HFFc6 (cell line): ENCODE data around the gene CD2BP2. TPM values are rescaled to one million over a fixed set of nuclear protein-coding genes. Genes with fewer than 3 reads are reported as not detected.

Experiments
- DNase-seq: peaks from one replicate; pipeline ENCODE4 v3.0.0-alpha.2; 2018
- H3K27ac Mint-ChIP-seq: 2 replicates; pipeline ENCODE4 v1.8.0; 2020; ENCODE audit warnings: mild to moderate bottlenecking, mixed read lengths
- H3K27me3 Mint-ChIP-seq: 2 replicates; pipeline ENCODE4 v1.8.0; 2021; ENCODE audit warnings: mild to moderate bottlenecking, moderate library complexity, mixed read lengths; ENCODE audit not compliant: insufficient read depth
- H3K36me3 Mint-ChIP-seq: 2 replicates; pipeline ENCODE4 v1.8.0; 2021; ENCODE audit warnings: low read depth, mixed read lengths
- H3K4me1 Mint-ChIP-seq: 2 replicates; pipeline ENCODE4 v1.8.0; 2020; ENCODE audit warnings: low read depth, mixed read lengths
- H3K4me3 Mint-ChIP-seq: 2 replicates; pipeline ENCODE4 v1.8.0; 2020; ENCODE audit warnings: mild to moderate bottlenecking, moderate library complexity, mixed read lengths
- H3K9me3 Mint-ChIP-seq: 2 replicates; pipeline ENCODE4 v1.8.0; 2020; ENCODE audit warnings: mild to moderate bottlenecking, mixed read lengths
- total RNA-seq, 6 experiments: library from RNA; stranded (reverse); fragmentation: NEBNext Ultra II Directional; extraction: Animal tissue kit (Norgen Biotek cat#: 25700); gene quantifications; 2 replicates in 1 of 6; 3 replicates in 5 of 6; pipeline ENCODE4 v1.2.3, GENCODE V29; 2021
- TF ChIP-seq, protein P1 (sequence below): fragments of 200-600 bp; sonication (generic); IDR thresholded peaks from 2 replicates; pipeline ENCODE4 v1.5.0; 2021; ENCODE audit warnings: antibody characterized with exemption, mild to moderate bottlenecking

CD2BP2 gene
- total RNA-seq, 6 experiments from 2014 or later, result 76.2 to 91.0 (median 80.4) TPM

DNA sequence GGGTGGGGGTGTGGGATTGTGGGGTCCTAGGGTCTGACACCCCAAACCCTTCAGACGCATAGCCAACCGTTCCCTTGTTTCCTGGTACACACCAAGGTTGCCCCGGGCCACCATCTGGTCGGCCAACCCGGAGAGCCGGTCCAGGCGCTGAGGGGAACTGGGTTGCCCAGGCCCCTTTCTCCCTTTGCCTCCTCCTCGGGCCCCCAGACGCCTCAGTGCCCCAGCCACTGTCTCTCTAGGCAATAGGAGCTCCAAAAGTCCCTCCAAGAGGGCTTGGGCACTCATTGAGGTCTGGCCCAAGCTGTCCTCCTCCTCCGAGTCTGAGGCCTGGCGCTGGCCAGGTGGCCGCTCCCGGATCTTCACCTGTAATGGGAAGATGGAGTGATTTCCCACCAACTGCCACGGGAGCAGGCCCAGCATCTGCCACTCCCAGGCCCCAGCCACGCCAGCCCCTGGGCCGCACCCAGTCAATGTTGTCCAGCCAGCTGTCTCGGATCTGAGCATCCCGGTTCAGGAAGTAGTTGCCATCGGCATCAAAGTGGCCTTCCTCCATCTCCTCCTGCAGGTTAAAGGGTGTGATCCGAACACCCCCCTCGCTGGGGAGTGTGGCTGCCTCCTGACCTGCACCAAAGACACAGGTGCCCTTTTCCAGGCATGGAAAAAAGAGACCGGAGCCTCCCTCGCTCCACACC is 1.5 kb downstream of the CD2BP2 start:
- Mint-ChIP-seq H3K4me3 (peak overlapping the region; percentile 99), H3K36me3 (peaks cover 34% of the 10 kb centered on the region), H3K27ac (peak overlapping the region; percentile 97; the same call in 1 of the 2 replicates), H3K9me3 (no peaks in the 10 kb centered on the region), H3K4me1 (peaks cover 51% of the 10 kb centered on the region), H3K27me3 (peaks cover 8% of the 10 kb centered on the region)
- DNase-seq, result no peak
- TF ChIP-seq, protein P1, sequence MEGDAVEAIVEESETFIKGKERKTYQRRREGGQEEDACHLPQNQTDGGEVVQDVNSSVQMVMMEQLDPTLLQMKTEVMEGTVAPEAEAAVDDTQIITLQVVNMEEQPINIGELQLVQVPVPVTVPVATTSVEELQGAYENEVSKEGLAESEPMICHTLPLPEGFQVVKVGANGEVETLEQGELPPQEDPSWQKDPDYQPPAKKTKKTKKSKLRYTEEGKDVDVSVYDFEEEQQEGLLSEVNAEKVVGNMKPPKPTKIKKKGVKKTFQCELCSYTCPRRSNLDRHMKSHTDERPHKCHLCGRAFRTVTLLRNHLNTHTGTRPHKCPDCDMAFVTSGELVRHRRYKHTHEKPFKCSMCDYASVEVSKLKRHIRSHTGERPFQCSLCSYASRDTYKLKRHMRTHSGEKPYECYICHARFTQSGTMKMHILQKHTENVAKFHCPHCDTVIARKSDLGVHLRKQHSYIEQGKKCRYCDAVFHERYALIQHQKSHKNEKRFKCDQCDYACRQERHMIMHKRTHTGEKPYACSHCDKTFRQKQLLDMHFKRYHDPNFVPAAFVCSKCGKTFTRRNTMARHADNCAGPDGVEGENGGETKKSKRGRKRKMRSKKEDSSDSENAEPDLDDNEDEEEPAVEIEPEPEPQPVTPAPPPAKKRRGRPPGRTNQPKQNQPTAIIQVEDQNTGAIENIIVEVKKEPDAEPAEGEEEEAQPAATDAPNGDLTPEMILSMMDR, result no peak

DNA sequence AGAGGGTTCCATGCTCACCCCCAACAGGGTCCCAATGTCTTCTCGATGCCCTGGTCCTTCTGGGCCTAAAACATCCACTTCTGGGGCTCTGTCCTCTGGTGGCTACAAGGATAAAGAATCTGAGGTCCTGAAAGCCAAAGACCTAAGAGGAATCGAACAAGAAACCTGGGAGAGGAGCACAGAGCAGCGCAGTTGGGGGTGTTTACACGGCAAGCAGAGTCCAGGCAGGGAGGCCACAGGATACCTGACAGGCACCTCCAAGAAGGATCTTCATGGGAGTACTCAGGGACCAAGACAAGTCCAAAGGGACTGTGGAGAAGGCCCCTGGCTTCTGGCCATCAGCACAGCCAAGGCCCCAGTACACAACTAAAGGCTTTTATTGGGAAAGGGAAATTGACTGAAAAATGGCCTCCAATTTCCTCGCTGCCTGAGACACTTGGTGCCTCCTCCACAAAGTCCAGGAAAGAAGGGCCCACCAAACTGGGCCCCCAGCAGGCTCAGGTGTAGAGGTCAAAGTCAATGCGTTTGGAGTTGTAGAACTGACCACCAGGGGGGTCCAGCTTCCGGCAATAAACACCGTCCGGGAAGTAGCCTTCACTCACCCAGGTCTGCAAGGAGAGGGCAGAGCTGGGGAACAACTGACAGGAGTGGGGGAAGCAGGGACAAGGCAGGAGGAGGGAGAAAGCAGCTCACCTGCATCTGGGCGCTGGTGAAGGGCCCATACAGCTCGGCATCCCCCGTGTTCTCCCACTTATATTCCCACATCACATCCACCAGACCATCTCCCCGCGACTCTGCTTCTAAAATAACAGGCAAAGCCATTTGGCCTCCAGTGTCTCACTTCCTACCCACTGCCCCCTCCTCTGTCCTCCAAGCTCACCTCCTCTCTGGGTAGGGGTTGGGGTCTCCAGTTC is 2.4 kb downstream of the CD2BP2 start:
- H3K27ac Mint-ChIP-seq, result peak overlapping the region; percentile 91

DNA sequence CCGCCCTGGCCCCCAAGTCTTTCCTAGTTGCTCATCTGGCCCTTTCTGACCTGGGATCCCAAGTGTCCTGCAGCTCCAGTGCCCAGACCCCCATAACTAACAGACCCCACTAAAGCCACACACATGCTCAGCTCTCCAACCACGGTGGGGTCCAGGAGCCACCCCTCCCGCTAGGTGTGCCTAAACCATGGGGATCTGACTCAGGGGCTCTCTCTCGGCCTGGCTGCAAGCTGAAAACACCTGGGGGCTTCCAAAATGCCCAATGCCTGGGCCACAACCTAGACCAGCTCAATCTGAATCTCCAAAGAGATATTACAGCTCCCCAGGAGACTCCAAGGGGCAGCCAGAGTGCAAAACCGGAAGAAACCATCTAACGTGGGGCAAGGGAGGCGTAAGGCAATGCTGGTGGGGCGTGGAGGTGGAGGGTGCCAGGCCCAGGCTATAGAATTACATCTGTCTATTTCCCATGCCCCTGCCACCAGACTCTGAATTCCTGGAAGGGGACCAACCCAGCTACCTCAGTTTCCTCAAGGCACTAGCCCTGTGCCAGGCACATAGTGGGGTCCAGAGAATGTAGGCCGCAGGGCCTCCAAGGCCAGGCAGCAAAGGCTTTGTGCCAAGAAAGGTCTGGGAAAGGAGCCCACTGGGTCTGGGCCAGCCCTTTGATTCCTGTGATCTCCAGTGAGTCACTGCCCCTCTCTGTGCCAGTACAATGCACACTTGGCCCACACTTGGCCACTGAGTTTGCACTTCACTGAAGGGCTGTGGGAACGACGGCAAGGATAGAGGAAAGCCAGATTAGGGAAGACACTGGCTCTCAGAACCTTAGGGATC is 3.3 kb downstream of the CD2BP2 start:
- peaks cover 44% of the 10 kb centered on the region for H3K4me1 Mint-ChIP-seq
- TF ChIP-seq, protein P1, result no peak
- peak overlapping the region; percentile 91 for H3K27ac Mint-ChIP-seq
- H3K27me3 Mint-ChIP-seq, result peaks cover 9% of the 10 kb centered on the region
- H3K9me3 Mint-ChIP-seq, result no peaks in the 10 kb centered on the region
- DNase-seq, result peak; percentile 76
- H3K4me3 Mint-ChIP-seq, result peak overlapping the region; percentile 73
- H3K36me3 Mint-ChIP-seq, result peaks cover 27% of the 10 kb centered on the region

More for the DNA sequence above, 2.4 kb downstream of the CD2BP2 start:
- peaks cover 51% of the 10 kb centered on the region for H3K4me1 Mint-ChIP-seq
- peaks cover 8% of the 10 kb centered on the region for H3K27me3 Mint-ChIP-seq
- H3K9me3 Mint-ChIP-seq, result no peaks in the 10 kb centered on the region
- no peak for DNase-seq
- TF ChIP-seq, protein P1, result peak; percentile 69
- H3K4me3 Mint-ChIP-seq, result peak overlapping the region; percentile 73
- H3K36me3 Mint-ChIP-seq, result peaks cover 34% of the 10 kb centered on the region

DNA sequence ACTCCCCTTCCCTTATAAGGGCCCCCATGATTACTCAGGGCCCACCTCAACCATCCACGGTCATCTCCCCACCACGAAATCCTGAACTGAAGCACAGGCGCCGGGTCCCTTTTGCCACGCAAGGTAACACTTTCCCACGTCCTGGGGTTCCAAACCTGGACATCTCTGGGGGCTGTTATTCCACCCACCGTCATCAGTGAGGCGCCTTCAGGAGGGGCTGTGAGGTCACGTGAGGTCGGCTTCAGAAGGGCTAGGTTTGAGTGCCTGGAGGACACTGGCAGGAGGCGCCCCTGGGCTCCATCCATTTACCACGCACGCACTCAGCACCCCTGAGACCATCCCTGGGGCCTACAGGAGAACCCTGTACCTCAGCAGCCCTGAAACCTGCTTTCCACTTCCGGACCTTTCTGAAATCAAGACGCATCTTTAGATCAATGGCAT is 4.1 kb downstream of the CD2BP2 start:
- H3K27ac Mint-ChIP-seq, result no peak overlapping the region; the same call in 1 of the 2 replicates
- no peak overlapping the region for H3K4me3 Mint-ChIP-seq
- TF ChIP-seq, protein P1, result no peak
- H3K9me3 Mint-ChIP-seq, result no peaks in the 10 kb centered on the region
- peaks cover 10% of the 10 kb centered on the region for H3K27me3 Mint-ChIP-seq
- peaks cover 37% of the 10 kb centered on the region for H3K4me1 Mint-ChIP-seq
- DNase-seq, result no peak
- H3K36me3 Mint-ChIP-seq, result peaks cover 26% of the 10 kb centered on the region
